ENCODE data around the gene GTF2IRD1.

GTF2IRD1 gene

GRCh38 chr7:74483402-74484336, 30.0 kb downstream of the GTF2IRD1 start:
- TF ChIP-seq CTCF (IDR thresholded peaks at IDR 0.05): no peak

DNA sequence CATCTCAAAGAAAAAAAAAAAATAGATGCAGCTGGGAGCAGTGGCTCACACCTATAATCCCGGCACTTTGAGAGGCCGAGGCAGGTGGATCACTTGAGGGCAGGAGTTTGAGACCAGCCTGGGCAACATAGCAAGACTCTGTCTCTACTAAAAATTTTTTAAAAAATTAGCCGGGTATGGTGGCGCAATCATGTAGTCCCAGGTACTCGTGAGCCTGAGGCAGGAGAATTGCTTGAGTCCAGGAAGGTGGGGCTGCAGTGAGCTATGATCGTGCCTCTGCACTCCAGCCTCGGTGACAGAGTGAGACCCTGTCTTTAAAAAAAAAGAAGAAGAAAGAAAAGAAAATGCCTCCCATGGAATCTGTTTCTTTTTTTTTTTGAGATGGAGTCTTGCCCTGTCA, 31.9 kb downstream of the GTF2IRD1 start:
- no peak for TF ChIP-seq CTCF (IDR thresholded peaks at IDR 0.05)

DNA sequence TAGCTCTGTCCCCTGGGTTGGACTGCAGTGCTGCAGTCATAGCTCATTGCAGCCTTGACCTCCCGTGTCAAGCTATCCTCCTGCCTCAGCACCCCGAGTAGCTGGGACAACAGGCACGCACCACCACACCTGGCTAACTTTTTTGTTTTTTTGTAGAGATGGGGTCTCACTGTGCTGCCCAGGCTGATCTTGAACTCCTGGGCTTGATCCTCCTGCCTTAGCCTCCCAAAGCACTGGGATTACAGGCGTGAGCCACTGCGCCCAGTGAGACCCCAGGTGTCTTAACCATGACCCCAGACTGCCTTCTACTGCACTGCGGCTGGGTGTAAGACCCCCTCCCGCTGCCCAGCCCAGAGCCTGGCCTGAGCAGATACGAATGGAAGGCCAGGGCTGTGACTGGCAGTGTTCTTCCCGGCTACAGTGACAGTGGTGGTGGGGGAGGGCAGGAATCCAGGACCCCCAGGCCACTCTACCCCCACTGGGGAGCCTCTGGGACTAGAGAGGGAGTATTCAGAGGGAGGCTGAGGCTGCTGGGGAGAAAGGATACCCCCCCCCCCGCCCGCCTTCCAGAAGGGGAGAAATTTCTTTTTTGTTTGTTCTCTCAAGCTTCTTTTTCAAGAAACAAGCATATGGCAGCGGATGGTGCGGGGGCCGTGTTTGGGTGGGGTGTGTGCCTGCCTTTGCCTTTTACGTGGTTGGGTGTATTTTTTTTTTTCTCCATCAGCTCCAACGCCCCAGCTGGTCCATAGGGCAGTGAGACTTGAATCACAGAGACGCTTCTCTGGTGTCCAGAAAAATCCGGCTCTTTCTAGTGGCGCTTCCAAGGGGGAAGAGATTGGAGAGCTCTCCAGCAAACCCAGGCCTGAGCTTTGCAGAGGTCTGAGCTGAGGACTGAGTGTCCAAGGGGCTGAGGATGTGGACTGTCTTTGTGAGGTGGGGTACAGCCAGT, 36.6 kb downstream of the GTF2IRD1 start:
- TF ChIP-seq CTCF (IDR thresholded peaks at IDR 0.05): no peak

GRCh38 chr7:74493295-74493694, 39.6 kb downstream of the GTF2IRD1 start:
- no peak for TF ChIP-seq CTCF (IDR thresholded peaks at IDR 0.05)

- TF ChIP-seq CTCF (IDR thresholded peaks at IDR 0.05): no peak
Measured at GRCh38 chr7:74494076-74494548, 40.4 kb downstream of the GTF2IRD1 start.

- no peak for TF ChIP-seq CTCF (IDR thresholded peaks at IDR 0.05)
Measured at GRCh38 chr7:74495112-74496086, 41.7 kb downstream of the GTF2IRD1 start.

All from LNCAP (cell line).